GM19455 (cell line): Measurements from ENCODE around the gene PCCA.
"Not testable (repeated sequence)": the region's sequence is repeated elsewhere in the genome, so short reads cannot be mapped to it uniquely, and the experiment has no call there.

Experiments used
- ATAC-seq: cut with Tn5 transposase; IDR thresholded peaks from one replicate; pipeline ENCODE4 v1.9.1; 2021; ENCODE audit not compliant: unreplicated experiment

PCCA gene

DNA sequence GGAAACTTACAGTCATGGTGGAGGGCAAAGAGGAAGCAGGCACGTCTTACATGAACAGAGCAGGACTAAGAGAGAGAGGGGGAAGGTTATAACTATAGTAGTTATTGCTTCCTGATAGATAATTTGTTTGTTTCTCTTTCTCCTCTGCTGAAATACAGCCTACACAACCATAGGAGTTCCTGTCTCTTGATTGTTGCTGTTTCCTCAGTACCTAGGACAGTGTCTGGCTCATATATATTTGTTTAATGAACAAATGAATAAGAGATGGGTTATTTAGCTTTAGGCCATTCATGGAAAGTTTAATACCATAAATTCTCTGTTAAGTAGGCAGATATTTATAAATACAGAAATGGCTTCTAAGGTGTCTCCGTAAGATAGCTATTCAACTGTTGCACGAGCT is 95.2 kb downstream of the PCCA start:
- ATAC-seq: no peak

GRCh38 chr13:100195568-100195967 is 106.7 kb downstream of the PCCA start:
- no peak for ATAC-seq

GRCh38 chr13:100196375-100196774 is 107.5 kb downstream of the PCCA start:
- no peak for ATAC-seq

DNA sequence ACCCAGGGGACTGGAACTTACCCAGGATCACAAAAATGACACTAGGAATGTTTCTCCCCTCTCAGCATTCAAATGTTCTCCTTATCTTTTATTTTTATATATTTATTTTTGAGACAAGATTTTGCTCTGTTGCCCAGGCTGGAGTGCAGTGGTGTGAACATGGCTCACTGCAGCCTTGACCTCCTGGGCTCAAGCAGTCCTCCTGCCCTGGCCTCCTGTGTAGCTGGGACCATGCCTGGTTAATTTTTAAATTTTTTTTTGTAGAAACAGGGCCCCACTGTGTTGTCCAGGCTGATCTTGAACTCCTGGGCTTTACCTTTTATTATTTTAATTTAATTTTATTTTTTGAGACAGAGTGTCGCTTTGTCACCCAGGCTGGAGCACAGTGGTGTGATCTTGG is 108.2 kb downstream of the PCCA start:
- no peak for ATAC-seq

GRCh38 chr13:100197591-100198365 is 108.9 kb downstream of the PCCA start:
- ATAC-seq: no peak

- ATAC-seq: no peak
These were observed 114.9 kb downstream of the PCCA start for GRCh38 chr13:100203696-100204367.

GRCh38 chr13:100208002-100208401 is 119.1 kb downstream of the PCCA start:
- ATAC-seq: no peak

GRCh38 chr13:100208626-100209025 is 119.7 kb downstream of the PCCA start:
- no peak for ATAC-seq

DNA sequence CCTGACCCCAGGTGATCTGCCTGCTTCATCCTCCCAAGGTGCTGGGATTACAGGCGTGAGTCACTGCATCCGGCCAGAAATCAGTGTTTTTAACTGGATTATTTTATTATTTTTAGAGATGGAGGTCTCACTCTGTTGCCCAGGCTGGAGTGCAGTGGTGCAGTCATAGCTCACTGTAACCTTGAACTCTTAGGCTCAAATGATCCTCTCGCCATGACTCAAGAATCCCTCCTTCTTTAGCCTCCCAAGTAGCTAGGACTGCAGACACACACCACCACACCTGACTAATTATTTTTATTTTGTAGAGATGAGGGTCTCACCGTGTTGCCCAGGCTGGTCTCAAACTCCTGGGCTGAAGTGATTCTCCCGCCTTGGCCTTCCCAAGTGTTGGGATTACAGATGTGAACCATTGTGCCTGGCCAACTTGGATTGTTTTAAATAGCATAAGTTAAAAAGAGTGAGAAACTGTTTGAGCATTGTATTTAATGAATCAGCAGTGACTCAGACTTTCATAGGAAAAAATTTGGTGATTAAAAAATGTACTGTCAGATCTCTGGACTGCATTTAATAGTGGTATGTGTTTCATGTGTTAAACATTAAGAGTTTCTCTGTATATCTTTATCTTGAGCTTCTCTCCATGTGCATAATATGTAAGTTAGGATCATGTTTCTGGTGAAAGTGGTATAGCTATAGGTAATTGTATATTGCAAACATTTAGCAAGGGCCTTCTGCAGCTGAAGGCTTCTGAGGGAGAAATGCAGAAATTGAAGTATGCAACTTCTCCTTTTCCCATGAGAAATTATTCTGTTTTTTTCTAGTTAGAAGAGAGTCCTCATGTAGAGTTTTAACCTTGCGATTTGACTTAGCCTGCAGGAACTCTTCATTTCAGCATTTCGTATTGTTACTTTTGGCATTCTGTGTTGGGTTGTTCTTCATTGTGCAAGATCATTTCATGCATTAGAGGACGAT is 121.2 kb downstream of the PCCA start:
- ATAC-seq: no peak

- no peak for ATAC-seq
These were observed 122.3 kb downstream of the PCCA start for GRCh38 chr13:100211016-100211710.

- ATAC-seq: no peak
These were observed 124.1 kb downstream of the PCCA start for GRCh38 chr13:100212904-100213553.

- ATAC-seq: no peak
These were observed 124.7 kb downstream of the PCCA start for GRCh38 chr13:100213576-100213975.

DNA sequence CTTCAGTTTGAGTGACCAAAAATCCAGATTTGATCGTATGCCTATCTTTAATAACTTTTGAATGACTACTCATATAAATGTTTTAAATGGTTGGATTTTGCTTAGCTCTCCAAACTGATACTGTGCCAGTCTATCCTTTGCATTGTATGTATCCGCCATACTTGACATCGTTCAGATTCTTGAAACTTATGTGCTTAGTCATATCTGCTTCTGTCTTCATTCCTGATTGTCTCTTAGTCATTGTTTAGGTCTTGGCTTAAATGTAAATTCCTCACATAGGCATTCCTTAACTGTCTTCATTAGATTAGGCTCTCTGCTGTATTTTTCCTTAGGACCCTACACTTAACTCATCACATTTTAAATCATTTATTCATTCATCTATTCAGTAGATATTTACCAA is 126.0 kb downstream of the PCCA start:
- ATAC-seq: no peak

DNA sequence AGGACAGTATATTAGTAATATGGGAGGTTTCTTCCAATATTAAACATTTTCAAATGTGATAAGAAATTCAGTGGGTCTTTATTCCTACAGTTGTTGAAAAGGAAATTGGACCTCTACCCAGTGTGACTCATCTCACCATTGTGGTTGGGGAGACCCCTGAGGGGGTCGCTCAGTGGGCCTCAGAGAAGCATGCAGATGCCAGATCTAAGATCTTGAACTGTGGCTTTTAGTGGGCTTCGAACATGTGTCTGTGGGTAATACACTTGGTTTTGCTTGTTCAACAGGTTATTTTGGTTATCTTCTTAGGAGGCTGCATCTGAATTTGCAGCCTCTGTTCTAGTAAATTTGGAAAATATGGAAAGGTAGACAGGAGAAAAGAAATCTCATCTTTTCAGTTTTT is 132.3 kb downstream of the PCCA start:
- ATAC-seq: no peak

GRCh38 chr13:100223966-100224530 is 135.2 kb downstream of the PCCA start:
- ATAC-seq: not testable (repeated sequence)

- no peak for ATAC-seq
These were observed 140.7 kb downstream of the PCCA start for GRCh38 chr13:100229603-100230002.

- ATAC-seq: no peak
These were observed 141.9 kb downstream of the PCCA start for GRCh38 chr13:100230769-100231149.

DNA sequence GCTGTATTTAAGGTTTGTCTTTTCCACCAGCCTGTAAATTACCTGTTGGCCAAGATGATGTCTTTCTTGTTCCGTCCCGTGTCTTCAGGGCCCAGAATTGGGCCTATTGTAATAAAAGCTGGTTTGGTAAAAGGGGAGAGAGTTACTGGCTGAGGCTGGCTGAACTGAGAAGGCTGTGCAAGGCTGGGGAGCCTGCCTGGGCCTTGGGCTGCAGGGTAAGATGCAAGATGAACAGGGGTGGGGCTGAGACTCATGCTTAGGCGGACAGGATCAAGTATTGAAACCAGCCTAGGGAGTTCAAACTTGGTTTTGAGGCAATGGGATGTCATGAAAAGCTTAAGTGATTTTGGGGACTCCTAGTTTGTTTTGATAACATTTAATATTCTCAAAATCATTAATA is 142.3 kb downstream of the PCCA start:
- ATAC-seq: no peak

GRCh38 chr13:100234006-100234405 is 145.1 kb downstream of the PCCA start:
- ATAC-seq: no peak

GRCh38 chr13:100234524-100235136 is 145.7 kb downstream of the PCCA start:
- ATAC-seq: no peak
